EL (cell line): ENCODE results near the gene ZFP62.

Experiments used
- DNase-seq: peaks from one replicate; pipeline ENCODE4 v3.0.0-alpha.2; 2016

ZFP62 gene

GRCh38 chr5:180808461-180809000, 52.5 kb downstream of the ZFP62 start:
- DNase-seq = no peak

- DNase-seq = no peak
These were observed 53.2 kb downstream of the ZFP62 start for GRCh38 chr5:180807654-180808414.

GRCh38 chr5:180807046-180807445, 54.0 kb downstream of the ZFP62 start:
- no peak for DNase-seq

GRCh38 chr5:180806351-180807011, 54.6 kb downstream of the ZFP62 start:
- no peak for DNase-seq

- no peak for DNase-seq
These were observed 56.9 kb downstream of the ZFP62 start for GRCh38 chr5:180804129-180804618.

GRCh38 chr5:180803181-180804128, 57.6 kb downstream of the ZFP62 start:
- peak; percentile 16 for DNase-seq

GRCh38 chr5:180802325-180803180, 58.5 kb downstream of the ZFP62 start, which contains the start of gene MGAT1:
MGAT1 (minus strand) TSS chr5:180802806; CDS start chr5:180792971, 9,835 bp downstream.
- DNase-seq = peak; percentile 89

- DNase-seq = no peak
These were observed 59.3 kb downstream of the ZFP62 start for GRCh38 chr5:180801596-180802324.

- DNase-seq = peak; percentile 94
These were observed 60.9 kb downstream of the ZFP62 start for GRCh38 chr5:180799902-180800801.

GRCh38 chr5:180799194-180799593, 61.9 kb downstream of the ZFP62 start:
- DNase-seq = no peak

GRCh38 chr5:180798193-180798592, 62.9 kb downstream of the ZFP62 start:
- no peak for DNase-seq
